Parathyroid adenoma (tissue), 2 donors: ENCODE results near the gene DLGAP1.

ENCODE experiments used
- H2AFZ ChIP-seq: fragments of 300-600 bp; sonication (generic); one replicate; pipeline ENCODE4 v1.7.0; 2017; ENCODE audit warnings: antibody characterized with exemption, mild to moderate bottlenecking
- H3K27ac ChIP-seq: fragments of 300-600 bp; sonication (generic); one replicate; pipeline ENCODE4 v1.7.0; 2017
- H3K27me3 ChIP-seq: fragments of 300-600 bp; sonication (generic); one replicate; pipeline ENCODE4 v1.7.0; 2017; ENCODE audit warnings: low read length; ENCODE audit not compliant: control insufficient read depth, insufficient read depth
- H3K36me3 ChIP-seq: fragments of 300-600 bp; sonication (generic); one replicate; pipeline ENCODE4 v1.7.0; 2017; ENCODE audit warnings: low read length; ENCODE audit not compliant: control insufficient read depth, insufficient read depth
- H3K4me1 ChIP-seq: fragments of 300-600 bp; sonication (generic); one replicate; pipeline ENCODE4 v1.7.0; 2017; ENCODE audit warnings: control low read depth
- H3K4me2 ChIP-seq: fragments of 300-600 bp; sonication (generic); one replicate; pipeline ENCODE4 v1.7.0; 2017; ENCODE audit warnings: low read length
- H3K4me3 ChIP-seq: fragments of 300-600 bp; sonication (generic); one replicate; pipeline ENCODE4 v1.7.0; 2017; ENCODE audit warnings: low read depth, low read length
- H3K79me2 ChIP-seq: fragments of 300-600 bp; sonication (generic); one replicate; pipeline ENCODE4 v1.7.0; 2017; ENCODE audit warnings: control low read depth
- H3K9ac ChIP-seq: fragments of 300-600 bp; sonication (generic); one replicate; pipeline ENCODE4 v1.7.0; 2017; ENCODE audit warnings: mild to moderate bottlenecking
- H3K9me3 ChIP-seq: fragments of 300-600 bp; sonication (generic); one replicate; pipeline ENCODE4 v1.7.0; 2017; ENCODE audit warnings: low read length; ENCODE audit not compliant: control insufficient read depth
- TF ChIP-seq, protein P1 (sequence below): fragments of 300-600 bp; sonication (generic); IDR thresholded peaks from one replicate; pipeline ENCODE4 v1.7.0; 2017; ENCODE audit warnings: antibody characterized with exemption, mild to moderate bottlenecking
- donor health status: primary hyperparathyroidism.

The DLGAP1 gene

DNA sequence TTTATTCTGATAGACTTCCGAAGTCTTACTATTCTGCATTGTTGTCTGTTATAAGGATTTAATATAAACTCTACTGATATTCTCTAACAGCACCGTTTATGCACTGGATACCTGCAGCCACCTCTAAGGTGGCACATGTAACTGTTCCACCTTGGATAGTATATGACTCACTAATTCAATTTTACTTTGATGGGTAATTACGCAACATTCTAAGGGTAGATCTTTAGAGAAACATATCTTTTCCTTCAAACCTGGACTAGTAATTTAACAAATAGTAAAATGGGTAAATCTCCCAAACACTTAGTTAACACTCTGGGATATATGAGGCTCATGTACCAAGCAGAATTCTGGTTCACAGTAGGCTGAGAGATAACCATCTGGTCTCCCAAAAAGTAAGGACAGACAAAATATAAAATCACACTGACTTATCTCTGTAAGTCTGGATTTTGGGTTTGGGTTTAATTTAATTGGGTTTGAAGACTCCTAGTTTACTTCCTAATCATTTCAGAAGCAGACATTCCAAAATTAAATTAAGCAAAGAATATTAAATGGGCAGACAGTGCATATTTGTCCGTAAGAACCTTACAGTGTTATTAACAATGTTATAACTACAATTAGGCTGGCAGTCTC is 590.3 kb downstream of the DLGAP1 start:
- TF ChIP-seq, protein P1, sequence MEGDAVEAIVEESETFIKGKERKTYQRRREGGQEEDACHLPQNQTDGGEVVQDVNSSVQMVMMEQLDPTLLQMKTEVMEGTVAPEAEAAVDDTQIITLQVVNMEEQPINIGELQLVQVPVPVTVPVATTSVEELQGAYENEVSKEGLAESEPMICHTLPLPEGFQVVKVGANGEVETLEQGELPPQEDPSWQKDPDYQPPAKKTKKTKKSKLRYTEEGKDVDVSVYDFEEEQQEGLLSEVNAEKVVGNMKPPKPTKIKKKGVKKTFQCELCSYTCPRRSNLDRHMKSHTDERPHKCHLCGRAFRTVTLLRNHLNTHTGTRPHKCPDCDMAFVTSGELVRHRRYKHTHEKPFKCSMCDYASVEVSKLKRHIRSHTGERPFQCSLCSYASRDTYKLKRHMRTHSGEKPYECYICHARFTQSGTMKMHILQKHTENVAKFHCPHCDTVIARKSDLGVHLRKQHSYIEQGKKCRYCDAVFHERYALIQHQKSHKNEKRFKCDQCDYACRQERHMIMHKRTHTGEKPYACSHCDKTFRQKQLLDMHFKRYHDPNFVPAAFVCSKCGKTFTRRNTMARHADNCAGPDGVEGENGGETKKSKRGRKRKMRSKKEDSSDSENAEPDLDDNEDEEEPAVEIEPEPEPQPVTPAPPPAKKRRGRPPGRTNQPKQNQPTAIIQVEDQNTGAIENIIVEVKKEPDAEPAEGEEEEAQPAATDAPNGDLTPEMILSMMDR: no peak

GRCh38 chr18:3863593-3863992 is 591.5 kb downstream of the DLGAP1 start:
- H3K9me3 ChIP-seq: no peaks in the 10 kb centered on the region
- no peaks in the 10 kb centered on the region for H3K79me2 ChIP-seq

More for the DNA sequence above, 590.3 kb downstream of the DLGAP1 start:
- H3K4me3 ChIP-seq: no peak overlapping the region
- H3K27me3 ChIP-seq: no peaks in the 10 kb centered on the region
- no peaks in the 10 kb centered on the region for H3K9me3 ChIP-seq
- H3K36me3 ChIP-seq: no peaks in the 10 kb centered on the region
- no peak overlapping the region for H3K27ac ChIP-seq
- H3K4me2 ChIP-seq: no peak overlapping the region
- no peak overlapping the region for H3K9ac ChIP-seq
- no peak overlapping the region for H2AFZ ChIP-seq
- no peaks in the 10 kb centered on the region for H3K79me2 ChIP-seq
- no peaks in the 10 kb centered on the region for H3K4me1 ChIP-seq

GRCh38 chr18:3863006-3863405 is 592.1 kb downstream of the DLGAP1 start:
- Histone ChIP-seq H3K27ac (no peak overlapping the region), H3K9me3 (no peaks in the 10 kb centered on the region), H3K9ac (no peak overlapping the region), H3K4me3 (no peak overlapping the region), H3K4me2 (no peak overlapping the region), H3K36me3 (no peaks in the 10 kb centered on the region), H3K27me3 (no peaks in the 10 kb centered on the region), H2AFZ (no peak overlapping the region), H3K79me2 (no peaks in the 10 kb centered on the region), H3K4me1 (no peaks in the 10 kb centered on the region)
- TF ChIP-seq, protein P1: no peak

More at GRCh38 chr18:3863593-3863992, 591.5 kb downstream of the DLGAP1 start:
- no peak overlapping the region for H3K4me2 ChIP-seq
- no peak overlapping the region for H2AFZ ChIP-seq
- no peak overlapping the region for H3K4me3 ChIP-seq
- no peaks in the 10 kb centered on the region for H3K27me3 ChIP-seq
- no peak overlapping the region for H3K9ac ChIP-seq
- no peaks in the 10 kb centered on the region for H3K36me3 ChIP-seq
- H3K4me1 ChIP-seq: no peaks in the 10 kb centered on the region
- TF ChIP-seq, protein P1: no peak
- no peak overlapping the region for H3K27ac ChIP-seq

- no peaks in the 10 kb centered on the region for H3K9me3 ChIP-seq
- TF ChIP-seq, protein P1: no peak
- H3K4me2 ChIP-seq: no peak overlapping the region
- H3K79me2 ChIP-seq: no peaks in the 10 kb centered on the region
- no peak overlapping the region for H3K9ac ChIP-seq
- no peak overlapping the region for H3K4me3 ChIP-seq
- no peak overlapping the region for H3K27ac ChIP-seq
- H2AFZ ChIP-seq: no peak overlapping the region
- H3K27me3 ChIP-seq: no peaks in the 10 kb centered on the region
- no peaks in the 10 kb centered on the region for H3K4me1 ChIP-seq
- no peaks in the 10 kb centered on the region for H3K36me3 ChIP-seq
Measured at GRCh38 chr18:3861495-3861894, 593.6 kb downstream of the DLGAP1 start.

DNA sequence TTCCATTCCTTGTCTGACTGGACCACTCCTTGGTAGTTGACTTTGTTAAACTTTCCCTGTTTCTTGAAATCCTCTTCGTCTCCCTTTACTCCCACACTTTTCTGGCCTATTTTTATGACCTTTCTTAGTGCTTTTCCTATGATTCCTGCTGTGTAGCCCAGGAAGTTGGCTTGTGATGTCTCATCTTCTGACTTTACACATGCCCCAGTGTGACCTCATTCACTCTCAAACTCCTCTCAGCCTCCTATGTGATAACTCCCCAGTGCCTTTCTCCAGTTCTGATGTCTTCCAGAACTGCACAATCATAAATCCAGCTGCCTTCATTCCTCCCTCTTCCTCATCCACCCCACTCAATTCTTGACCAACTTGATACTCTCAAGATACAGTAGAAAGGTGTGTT is 597.6 kb downstream of the DLGAP1 start:
- Histone ChIP-seq H3K9ac (no peak overlapping the region), H3K27ac (no peak overlapping the region), H3K4me1 (no peaks in the 10 kb centered on the region), H3K4me2 (no peak overlapping the region), H3K4me3 (no peak overlapping the region), H3K36me3 (no peaks in the 10 kb centered on the region), H2AFZ (no peak overlapping the region), H3K27me3 (no peaks in the 10 kb centered on the region), H3K9me3 (no peaks in the 10 kb centered on the region), H3K79me2 (no peaks in the 10 kb centered on the region)
- TF ChIP-seq, protein P1: no peak
